H1 (cell line): Measurements from ENCODE around the gene MYBPHL.

Experiments
- BACH1 ChIP-seq: IDR thresholded peaks from 2 replicates; pipeline ENCODE4 v1.6.1; 2012; ENCODE audit warnings: low read length, improper control_type of control experiment
- BRCA1 ChIP-seq: IDR thresholded peaks from 2 replicates; pipeline ENCODE4 v1.6.1; 2012; ENCODE audit warnings: low read depth, low read length, improper control_type of control experiment
- CEBPB ChIP-seq: IDR thresholded peaks from 2 replicates; pipeline ENCODE4 v1.6.1; 2012; ENCODE audit warnings: low read depth, low read length
- EZH2 ChIP-seq: fragments of 200-600 bp; sonication (generic); IDR thresholded peaks from 2 replicates; pipeline ENCODE4 v1.7.1; 2012; ENCODE audit warnings: low read depth, mild to moderate bottlenecking, moderate library complexity, low read length, inconsistent platforms; ENCODE audit not compliant: severe bottlenecking
- POLR2A ChIP-seq, 2 experiments: IDR thresholded peaks; 1 replicate in 1 of 2; 2 replicates in 1 of 2; pipeline ENCODE4 v1.6.1; 2011; ENCODE audit warnings: low read depth in 2 of 2, low read length in 2 of 2, mild to moderate bottlenecking in 2 of 2; ENCODE audit errors: control extremely low read depth in 1 of 2
- POLR2AphosphoS5 ChIP-seq: IDR thresholded peaks from 2 replicates; pipeline ENCODE4 v1.6.1; 2011; ENCODE audit warnings: low read depth, low read length
- RBBP5 ChIP-seq: IDR thresholded peaks from 2 replicates; pipeline ENCODE4 v1.7.1; 2012; ENCODE audit warnings: low read depth, mild to moderate bottlenecking, inconsistent platforms, low read length, moderate library complexity, borderline replicate concordance
- RFX5 ChIP-seq: IDR thresholded peaks from 2 replicates; pipeline ENCODE4 v1.6.1; 2011; ENCODE audit warnings: low read depth, low read length, improper control_type of control experiment, borderline replicate concordance
- TF ChIP-seq, protein P1 (sequence below), 3 experiments: IDR thresholded peaks; 1 replicate in 2 of 3; 2 replicates in 1 of 3; pipeline versions ENCODE4 v1.5.1 to v1.6.1; 2011; ENCODE audit warnings: low read length in 3 of 3, mild to moderate bottlenecking in 3 of 3, inconsistent platforms in 2 of 3, low read depth in 1 of 3, moderate library complexity in 1 of 3; ENCODE audit not compliant: insufficient read depth in 1 of 3; ENCODE audit errors: control extremely low read depth in 1 of 3

- TF ChIP-seq POLR2A (IDR thresholded peaks at IDR 0.05; ENCODE audit: control extremely low read depth in 1 of 2, low read depth in 2 of 2, low read length in 2 of 2) = no peak
- TF ChIP-seq CEBPB = no peak
- no peak for TF ChIP-seq POLR2AphosphoS5
- no peak for TF ChIP-seq RFX5
- TF ChIP-seq, protein P1, sequence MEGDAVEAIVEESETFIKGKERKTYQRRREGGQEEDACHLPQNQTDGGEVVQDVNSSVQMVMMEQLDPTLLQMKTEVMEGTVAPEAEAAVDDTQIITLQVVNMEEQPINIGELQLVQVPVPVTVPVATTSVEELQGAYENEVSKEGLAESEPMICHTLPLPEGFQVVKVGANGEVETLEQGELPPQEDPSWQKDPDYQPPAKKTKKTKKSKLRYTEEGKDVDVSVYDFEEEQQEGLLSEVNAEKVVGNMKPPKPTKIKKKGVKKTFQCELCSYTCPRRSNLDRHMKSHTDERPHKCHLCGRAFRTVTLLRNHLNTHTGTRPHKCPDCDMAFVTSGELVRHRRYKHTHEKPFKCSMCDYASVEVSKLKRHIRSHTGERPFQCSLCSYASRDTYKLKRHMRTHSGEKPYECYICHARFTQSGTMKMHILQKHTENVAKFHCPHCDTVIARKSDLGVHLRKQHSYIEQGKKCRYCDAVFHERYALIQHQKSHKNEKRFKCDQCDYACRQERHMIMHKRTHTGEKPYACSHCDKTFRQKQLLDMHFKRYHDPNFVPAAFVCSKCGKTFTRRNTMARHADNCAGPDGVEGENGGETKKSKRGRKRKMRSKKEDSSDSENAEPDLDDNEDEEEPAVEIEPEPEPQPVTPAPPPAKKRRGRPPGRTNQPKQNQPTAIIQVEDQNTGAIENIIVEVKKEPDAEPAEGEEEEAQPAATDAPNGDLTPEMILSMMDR (IDR thresholded peaks at IDR 0.05; ENCODE audit: control extremely low read depth in 1 of 3, insufficient read depth in 1 of 3, low read depth in 1 of 3, low read length in 3 of 3) = peak; percentile 13 to 26 (median 20); a peak in 2 of 4 replicates
- TF ChIP-seq BRCA1 = no peak
- no peak for TF ChIP-seq RBBP5
- no peak for TF ChIP-seq EZH2
- no peak for TF ChIP-seq BACH1
Measured at GRCh38 chr1:109295712-109296415, 10.9 kb downstream of the MYBPHL start.
